Daoy (cell line): ENCODE data around the gene PTH1R. TPM values are rescaled to one million over a fixed set of nuclear protein-coding genes. Genes with fewer than 3 reads are reported as not detected.

Source experiments
- DNase-seq: peaks from one replicate; pipeline ENCODE4 v3.0.0-alpha.2; 2015; ENCODE audit warnings: low read depth
- total RNA-seq: library from RNA; depleted of rRNA; stranded (reverse); fragments of >200 nt; shearing (Covaris generic); gene quantifications from 2 replicates; pipeline ENCODE4 v1.2.3, GENCODE V29; 2014

Gene PTH1R
- total RNA-seq, 1 experiment from 2014 or later, result not detected

- DNase-seq, result no peak
These were observed 13.2 kb upstream of the PTH1R start for GRCh38 chr3:46864061-46864881.

DNA sequence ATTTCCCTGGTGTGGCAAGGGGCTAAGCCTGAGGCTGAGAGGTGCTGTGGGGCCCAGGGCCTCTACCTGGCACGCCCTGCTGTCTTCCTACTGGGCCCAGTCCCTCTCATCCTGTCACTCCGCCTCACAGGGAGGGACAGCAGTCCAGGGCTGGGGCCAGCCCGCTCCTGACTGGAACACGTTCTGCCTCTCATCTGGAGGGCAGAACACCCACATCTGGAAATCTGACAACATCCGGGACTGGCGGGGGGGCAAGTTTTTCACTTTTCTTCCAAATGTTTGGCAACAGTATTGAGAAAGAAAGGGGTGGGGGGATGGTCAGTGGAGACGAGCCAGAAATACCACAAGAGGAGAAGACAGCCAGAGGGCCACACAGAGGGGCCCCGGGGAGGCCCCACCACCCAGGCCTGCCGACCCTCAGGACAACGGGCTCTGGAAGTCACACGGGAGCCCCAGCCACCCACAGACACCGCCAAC is 12.5 kb upstream of the PTH1R start:
- DNase-seq, result no peak

DNA sequence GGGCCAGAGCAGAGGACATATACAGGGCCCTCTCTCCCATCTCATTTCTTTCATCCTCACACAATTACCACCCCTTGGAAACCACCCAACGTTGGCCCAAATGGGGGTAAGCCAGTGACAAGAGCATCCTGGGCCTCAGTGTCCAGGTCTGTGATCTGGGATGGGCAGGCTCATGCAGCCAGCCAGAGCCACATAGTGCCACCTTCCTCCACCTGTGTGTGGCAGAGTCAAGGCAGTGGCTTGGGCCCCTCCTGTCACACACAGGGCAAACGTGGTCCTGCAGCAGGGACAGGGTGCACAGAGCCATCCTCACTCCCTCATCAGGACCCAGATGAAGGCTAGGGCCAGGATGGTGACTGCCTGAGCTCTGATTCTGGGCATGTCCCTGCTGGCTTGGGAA is 12.0 kb upstream of the PTH1R start:
- DNase-seq, result no peak

DNA sequence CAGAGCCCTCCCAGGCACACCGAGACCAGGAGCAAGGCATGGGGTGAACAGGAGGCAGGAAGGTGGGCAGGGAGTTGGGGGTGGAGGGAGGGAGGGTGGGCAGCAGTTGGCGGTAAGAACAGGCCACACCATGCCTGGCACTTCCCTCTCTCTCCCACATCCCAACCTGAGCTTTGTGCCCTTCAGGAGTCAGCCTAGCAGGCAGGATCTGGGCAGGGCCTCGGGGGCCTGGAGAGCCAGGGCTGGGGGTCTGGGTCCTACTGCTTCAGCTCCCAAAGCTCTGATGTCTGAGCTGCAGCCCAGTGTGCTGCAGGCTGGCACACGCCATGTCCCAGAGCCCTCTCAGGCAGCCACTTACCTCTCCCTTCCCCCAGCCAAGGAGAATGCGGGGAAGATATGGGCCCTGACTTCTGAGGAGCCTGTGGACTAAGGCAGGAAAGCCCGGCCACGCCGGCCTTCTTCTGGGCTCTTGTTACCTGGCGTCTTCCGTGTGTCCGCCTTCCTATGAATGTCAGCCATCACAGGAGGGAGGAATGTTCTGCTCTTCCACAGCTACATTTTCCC is 11.4 kb upstream of the PTH1R start:
- DNase-seq, result no peak

DNA sequence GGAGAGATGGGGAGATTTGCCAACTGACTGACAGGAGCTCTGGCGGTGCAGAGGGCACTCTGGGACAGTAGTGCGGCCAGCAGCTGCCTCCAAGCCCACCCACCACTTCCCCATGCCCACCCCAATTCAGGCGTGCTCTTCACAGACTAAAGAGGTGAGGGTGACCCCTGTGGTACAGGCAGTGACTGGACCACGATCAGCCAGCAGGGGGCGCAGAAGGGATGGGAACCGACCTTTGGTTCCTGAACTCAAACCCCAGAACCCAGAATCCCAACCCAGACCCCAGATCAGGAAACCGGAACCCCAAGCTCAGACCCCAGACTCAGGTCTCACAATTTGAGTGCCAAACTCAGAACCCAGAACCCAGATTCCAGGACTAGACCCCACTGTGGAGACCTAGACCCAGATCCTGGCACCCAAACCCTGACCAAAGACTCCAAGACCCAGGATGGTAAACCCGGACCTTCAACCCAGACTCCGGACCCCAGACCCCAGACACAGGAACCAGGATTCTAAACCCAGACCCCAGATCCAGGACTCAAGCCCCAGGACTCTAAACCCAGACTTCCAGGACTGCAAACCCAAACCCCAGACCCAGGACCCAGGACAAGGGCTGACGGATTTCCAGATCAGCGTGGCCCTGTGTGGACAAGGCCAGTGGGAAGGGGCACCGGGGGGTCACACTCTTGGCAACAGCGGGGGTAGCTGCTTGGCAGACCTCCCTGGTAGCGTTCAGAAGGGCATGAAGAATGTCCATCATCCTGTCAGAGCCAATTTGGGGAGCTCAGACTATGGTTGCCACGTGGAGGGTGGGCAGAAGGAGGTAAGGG is 10.6 kb upstream of the PTH1R start:
- peak; percentile 58 for DNase-seq

DNA sequence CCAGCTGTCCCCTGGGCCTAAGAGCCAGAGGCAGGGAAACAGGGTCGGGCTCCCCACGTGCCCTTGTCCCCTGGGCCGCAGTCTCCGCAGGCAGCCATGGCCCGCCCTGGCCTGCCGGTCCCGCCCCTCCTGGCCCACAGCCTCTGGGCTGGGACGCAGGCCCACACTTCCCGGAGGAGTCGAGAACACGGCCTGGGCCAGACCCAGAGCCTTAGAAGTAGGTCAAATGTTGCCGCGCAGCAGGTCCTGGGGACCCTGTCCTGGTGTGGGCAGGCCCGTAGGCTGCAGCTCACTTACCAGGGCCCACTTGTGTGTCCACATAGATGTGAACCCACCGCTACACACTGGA is 10.0 kb upstream of the PTH1R start:
- no peak for DNase-seq

- DNase-seq, result no peak
These were observed 9.2 kb upstream of the PTH1R start for GRCh38 chr3:46868287-46868686.

- DNase-seq, result no peak
These were observed 8.6 kb upstream of the PTH1R start for GRCh38 chr3:46868948-46869347.

DNA sequence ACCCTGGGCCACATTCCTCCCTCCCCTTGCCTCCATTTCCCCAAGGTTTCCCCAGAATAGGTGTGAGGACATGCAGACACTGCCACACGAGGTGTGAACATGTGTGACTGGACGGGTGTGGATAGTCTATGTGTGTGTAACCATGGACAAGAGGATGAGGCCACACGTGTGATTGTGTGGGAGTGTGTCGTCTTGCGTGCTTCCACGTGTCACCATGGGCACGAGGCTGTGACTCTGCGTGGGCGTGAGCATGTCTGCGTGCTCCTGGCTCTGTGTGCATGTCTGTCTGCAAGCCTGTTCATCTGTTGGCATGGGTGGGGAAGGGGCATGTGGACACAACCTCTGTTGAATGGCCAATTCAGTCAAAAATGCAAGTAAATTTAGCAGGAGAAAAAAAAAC is 8.1 kb upstream of the PTH1R start:
- no peak for DNase-seq

- no peak for DNase-seq
These were observed 6.9 kb upstream of the PTH1R start for GRCh38 chr3:46870651-46871050.

- DNase-seq, result no peak
These were observed 6.3 kb upstream of the PTH1R start for GRCh38 chr3:46871222-46871621.

DNA sequence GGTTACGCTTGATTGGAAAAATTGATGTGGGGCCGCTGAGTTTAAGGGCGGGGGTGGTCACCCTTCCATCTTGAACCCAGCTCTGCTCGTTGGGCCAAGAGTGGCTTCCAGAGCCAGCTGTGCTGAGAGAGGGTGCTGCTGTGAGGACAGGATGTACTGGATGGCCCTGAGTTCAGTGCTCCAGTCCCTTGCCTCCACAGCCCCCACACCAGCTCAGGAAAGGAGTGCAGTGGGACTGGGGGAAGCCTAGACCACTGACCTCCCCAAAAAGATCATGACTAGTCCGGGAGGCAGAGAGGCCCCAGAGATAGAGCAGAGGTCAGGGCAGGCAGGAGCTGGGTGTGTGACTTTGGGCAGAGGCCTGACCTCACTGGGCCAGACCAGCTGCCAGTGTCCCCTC is 4.0 kb upstream of the PTH1R start:
- DNase-seq, result no peak

DNA sequence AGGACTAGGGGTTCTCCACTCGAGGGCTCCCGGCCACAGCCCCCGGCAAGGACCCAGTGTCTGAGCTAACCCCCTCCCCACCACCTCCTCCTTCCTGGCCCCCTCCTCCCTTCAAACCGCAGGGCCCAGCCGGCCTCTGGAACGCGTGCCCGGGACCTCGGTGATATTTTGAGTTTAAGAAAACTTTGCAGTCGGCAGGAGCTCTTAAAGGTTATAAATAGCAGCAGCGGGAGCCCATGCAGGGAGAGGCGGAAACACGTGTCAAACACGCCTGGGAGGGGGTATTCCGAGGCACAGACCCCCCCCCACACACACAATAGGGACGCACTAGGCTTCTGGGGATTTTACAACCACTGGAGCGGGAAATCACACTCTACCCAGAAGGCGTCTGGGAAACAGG is 3.1 kb upstream of the PTH1R start:
- no peak for DNase-seq

GRCh38 chr3:46875560-46875959 is 2.0 kb upstream of the PTH1R start:
- no peak for DNase-seq

GRCh38 chr3:46876313-46877300 is 914 bp upstream of the PTH1R start:
- DNase-seq, result no peak

DNA sequence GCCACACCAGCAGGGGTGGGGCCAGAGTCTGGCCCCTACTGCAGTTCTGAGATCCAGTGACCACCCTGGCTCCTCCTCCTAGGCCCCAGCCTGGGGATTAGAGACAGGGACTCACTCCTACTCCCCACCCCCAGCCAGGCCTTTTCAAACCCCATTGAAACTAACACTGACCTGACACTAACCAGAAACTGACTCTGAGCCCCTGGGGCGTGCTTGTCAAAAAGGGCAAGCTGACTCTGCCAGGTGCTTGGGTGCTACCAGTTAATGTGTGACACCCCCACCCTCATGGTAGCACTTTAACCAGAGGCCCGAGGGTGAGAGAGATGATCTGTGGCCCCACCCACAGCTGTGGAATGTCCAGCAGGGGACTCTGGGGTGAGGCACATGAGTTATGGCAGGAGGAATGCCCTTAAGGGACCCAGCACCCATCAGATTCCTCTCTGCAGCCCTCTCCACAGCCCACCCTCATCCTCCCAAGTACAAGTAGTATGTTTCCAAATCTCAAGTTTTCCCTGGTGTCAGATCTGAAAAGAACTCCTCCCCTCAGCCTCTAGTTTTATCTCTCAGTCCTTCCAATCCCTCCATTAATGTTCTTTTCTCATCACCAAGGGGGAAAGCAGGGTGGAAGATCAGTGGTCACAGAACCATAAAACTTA is 1.4 kb downstream of the PTH1R start:
- DNase-seq, result no peak

DNA sequence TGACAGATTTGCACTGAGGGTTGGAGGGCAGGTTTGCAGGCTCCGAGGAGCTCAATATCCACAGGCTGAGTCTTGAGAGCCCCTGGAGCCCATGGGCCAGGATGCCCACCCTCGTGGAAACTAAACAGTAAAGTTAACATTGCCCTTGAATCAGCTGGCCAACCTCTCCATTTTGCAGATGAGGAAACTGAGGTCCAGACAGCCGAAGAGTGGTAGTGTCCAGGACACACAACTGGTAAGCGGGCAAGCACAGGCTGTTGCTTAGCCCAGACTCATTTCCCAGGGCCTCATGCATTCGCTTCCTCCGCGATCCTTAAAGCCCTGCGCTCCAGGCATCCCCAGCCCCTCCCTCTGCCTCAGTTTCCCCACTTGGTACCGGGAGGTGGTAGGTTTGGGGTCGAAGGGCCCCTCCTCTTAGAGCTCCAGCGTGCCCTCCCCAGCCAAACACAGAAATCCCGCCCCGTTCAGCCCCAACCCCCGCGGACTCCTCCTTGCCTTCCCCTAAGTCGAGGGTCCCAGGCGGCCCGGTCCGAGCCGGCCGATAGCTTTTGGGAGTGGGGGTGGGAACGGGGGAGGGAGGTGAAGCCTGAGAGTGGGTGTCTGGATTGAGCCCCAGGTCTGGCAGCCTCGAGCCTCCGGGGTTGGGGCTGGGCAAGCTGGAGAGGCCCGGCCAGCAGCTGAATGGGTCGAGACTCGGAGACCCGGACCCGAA is 3.5 kb downstream of the PTH1R start:
- no peak for DNase-seq

- no peak for DNase-seq
These were observed 4.3 kb downstream of the PTH1R start for GRCh38 chr3:46881596-46882376.

DNA sequence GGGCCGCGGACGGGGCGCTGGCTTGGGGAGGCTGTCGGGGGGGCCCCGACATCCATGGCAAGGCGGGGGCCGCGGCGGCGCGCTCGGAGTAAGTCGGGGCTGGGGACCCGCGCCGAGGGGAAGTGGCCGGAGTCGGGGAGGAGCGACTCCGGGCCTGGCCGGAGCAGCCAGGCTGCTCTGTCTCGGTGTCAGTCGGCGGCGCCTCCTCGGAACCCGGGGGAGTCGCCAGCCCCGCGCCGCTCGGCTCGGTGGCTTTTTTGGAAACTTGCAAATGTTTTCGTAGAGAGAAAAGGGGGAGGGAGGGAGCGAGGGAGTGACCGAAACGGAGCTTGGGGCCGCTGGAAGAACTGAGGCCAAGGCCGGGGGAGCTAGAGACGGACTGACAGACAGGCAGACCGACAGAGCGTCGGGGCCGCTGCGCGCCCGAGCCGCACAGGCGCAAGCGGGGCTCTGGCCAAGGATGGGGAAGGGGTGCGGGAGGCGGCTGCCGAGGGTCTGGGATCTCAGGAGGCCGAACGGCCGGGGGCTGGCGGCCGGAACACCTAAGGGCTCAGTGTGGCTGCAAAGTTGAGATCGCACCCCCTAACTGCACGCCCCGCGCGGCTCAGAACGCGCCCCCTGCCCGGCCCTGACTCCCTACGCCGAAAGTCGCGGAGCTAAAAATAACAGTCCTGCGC is 5.0 kb downstream of the PTH1R start:
- peak; percentile 33 for DNase-seq
